Adipose tissue (tissue), 3 donors: Measurements from ENCODE around the gene COL2A1. TPM values are rescaled to one million over a fixed set of nuclear protein-coding genes. Genes with fewer than 3 reads are reported as not detected.

Source experiments
- H3K27ac ChIP-seq: one replicate; pipeline ENCODE4 v1.5.1; 2013; ENCODE audit warnings: low read depth, low read length
- WGBS, 3 donors: extraction: QIAGEN DNeasy Blood & Tissue Kit; methylation state at CpG; one replicate each; pipeline ENCODE4 v1.1.7; 2013; 5-methylcytosine and 5-hydroxymethylcytosine counted together
- polyA plus RNA-seq, 3 donors: library from polyadenylated mRNA; stranded (reverse); fragments of 200-250 nt; gene quantifications; one replicate each; pipeline ENCODE4 v1.2.3, GENCODE V29; 2013
- donor health status: healthy with polysubstance abuse.
- donor health status: Bipolar disorder and iron deficiency.
- donor health status: healthy.

The COL2A1 gene
- polyA plus RNA-seq, 3 donors, result 0.07 to 1.1 TPM; not detected in 1

- WGBS, 3 donors, result 19 to 39% (median 32%) methylated on average over 33 to 40 of the region's 40 CpGs
- H3K27ac ChIP-seq, result no peak overlapping the region
Observed at GRCh38 chr12:47941871-47942613, 62.2 kb downstream of the COL2A1 start.

DNA sequence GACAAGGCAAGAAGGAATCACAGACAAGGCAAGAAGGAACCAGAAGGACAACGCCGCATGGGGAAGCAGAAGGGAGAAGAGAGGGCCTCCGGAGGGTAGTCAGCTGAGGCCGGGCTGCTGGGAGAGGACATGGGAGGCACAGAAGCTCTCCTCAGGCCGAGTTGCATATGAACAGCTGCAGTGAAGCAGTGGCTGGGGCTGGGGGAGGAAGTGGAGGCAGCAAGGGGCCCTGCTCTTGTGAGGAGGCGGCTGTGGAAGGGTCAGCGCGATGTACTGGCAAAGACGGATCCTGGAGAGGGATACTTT, 62.8 kb downstream of the COL2A1 start:
- WGBS, 3 donors, result 78 to 88% (median 80%) methylated on average over 9 of the region's 9 CpGs
- no peak overlapping the region for H3K27ac ChIP-seq

GRCh38 chr12:47940773-47941474, 63.4 kb downstream of the COL2A1 start:
- H3K27ac ChIP-seq, result no peak overlapping the region
- WGBS, 3 donors, result 84 to 96% (median 87%) methylated on average over 10 of the region's 10 CpGs

GRCh38 chr12:47939009-47939601, 65.2 kb downstream of the COL2A1 start:
- 77 to 83% (median 81%) methylated on average over 6 of the region's 6 CpGs for WGBS, 3 donors
- H3K27ac ChIP-seq, result no peak overlapping the region

GRCh38 chr12:47938594-47938993, 65.7 kb downstream of the COL2A1 start:
- H3K27ac ChIP-seq, result no peak overlapping the region
- WGBS, 3 donors, result 94 to 95% (median 94%) methylated on average over 4 of the region's 4 CpGs

GRCh38 chr12:47938093-47938492, 66.2 kb downstream of the COL2A1 start:
- H3K27ac ChIP-seq, result no peak overlapping the region
- 85 to 96% (median 91%) methylated on average over 1 of the region's 1 CpG for WGBS, 3 donors

- no peak overlapping the region for H3K27ac ChIP-seq
- WGBS, 3 donors, result 34 to 57% (median 43%) methylated on average over 9 of the region's 9 CpGs
Observed at GRCh38 chr12:47935184-47935583, 69.1 kb downstream of the COL2A1 start.

- 31 to 90% (median 72%) methylated on average over 1 of the region's 1 CpG for WGBS, 3 donors
- H3K27ac ChIP-seq, result no peak overlapping the region
Observed at GRCh38 chr12:47931187-47931586, 73.1 kb downstream of the COL2A1 start.

- H3K27ac ChIP-seq, result no peak overlapping the region
- WGBS, 3 donors, result 87 to 94% (median 93%) methylated on average over 5 of the region's 5 CpGs
Observed at GRCh38 chr12:47930634-47931033, 73.6 kb downstream of the COL2A1 start.

- 81 to 91% (median 89%) methylated on average over 3 of the region's 3 CpGs for WGBS, 3 donors
- no peak overlapping the region for H3K27ac ChIP-seq
Observed at GRCh38 chr12:47927346-47927745, 76.9 kb downstream of the COL2A1 start.

Other genes with a start within 250 kb of the COL2A1 start
- gene RAPGEF3, start 245.6 kb downstream of the COL2A1 start, polyA plus RNA-seq, result 100 to 1,000 TPM in 1 of 3 donors, 10 to 100 TPM in 2; 11.6 to 239 (median 57.9) TPM
- 10 to 100 TPM in 2 of 3 donors, 1 to 10 TPM in 1; 9.8 to 21.4 (median 17.0) TPM for gene SLC48A1, start 231.2 kb downstream of the COL2A1 start, polyA plus RNA-seq
- 100 to 1,000 TPM in 1 of 3 donors, 10 to 100 TPM in 2; 18.9 to 107 (median 59.0) TPM for gene HDAC7, start 184.6 kb downstream of the COL2A1 start, polyA plus RNA-seq
- gene VDR, start 99.5 kb downstream of the COL2A1 start, polyA plus RNA-seq, result 1 to 10 TPM; 1.2 to 2.9 (median 1.5) TPM
- 10 to 100 TPM; 21.9 to 52.5 (median 37.9) TPM for gene TMEM106C, start 40.9 kb downstream of the COL2A1 start, polyA plus RNA-seq
- 1 to 10 TPM; 2.5 to 4.4 (median 3.9) TPM for gene SENP1, start 101.6 kb upstream of the COL2A1 start, polyA plus RNA-seq
- 10 to 100 TPM in 2 of 3 donors, 1 to 10 TPM in 1; 9.2 to 28.9 (median 19.1) TPM for gene PFKM, start 114.9 kb upstream of the COL2A1 start, polyA plus RNA-seq
- 10 to 100 TPM; 15.5 to 18.2 (median 18.0) TPM for gene ASB8, start 153.0 kb upstream of the COL2A1 start, polyA plus RNA-seq
- gene CCDC184, start 179.2 kb upstream of the COL2A1 start, polyA plus RNA-seq, result 1 to 10 TPM in 1 of 3 donors, under 1 TPM in 2; 0.22 to 1.1 (median 0.25) TPM
- gene OR10AD1, start 198.8 kb upstream of the COL2A1 start, polyA plus RNA-seq, result not detected